ENCODE results near the gene TIMM10. TPM values are rescaled to one million over a fixed set of nuclear protein-coding genes. Genes with fewer than 3 reads are reported as not detected.
A peak's percentile ranks its signal among the peaks of the same experiment; 100 is the strongest.

The TIMM10 gene
- total and polyA plus RNA-seq, 2 experiments from 2014 or later = 23.3 to 99.4 TPM

DNA sequence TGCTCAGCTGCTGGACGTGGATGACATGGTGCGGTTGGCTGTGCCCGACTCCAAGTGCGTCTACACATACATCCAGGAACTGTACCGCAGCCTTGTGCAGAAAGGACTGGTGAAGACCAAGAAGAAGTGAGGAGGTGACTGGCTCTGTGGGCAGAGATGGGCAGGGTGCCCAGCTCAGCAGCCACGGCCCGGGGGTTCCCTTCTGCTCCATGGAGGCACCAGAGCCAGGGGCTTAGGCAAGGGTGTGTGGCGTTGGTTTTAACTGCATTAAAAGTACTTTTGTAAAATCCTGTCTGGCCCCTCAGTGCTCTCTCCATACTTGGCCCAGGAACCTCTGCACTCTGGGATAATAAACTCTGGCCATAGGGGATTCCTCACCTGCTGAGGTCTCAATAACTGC lies 19.4 kb upstream of the TIMM10 start:
- Histone ChIP-seq H3K27ac (no peak overlapping the region), H3K4me2 (no peak overlapping the region), H3K27me3 (no peaks in the 10 kb centered on the region), H4K20me1 (ENCODE audit: insufficient read depth, poor library complexity, severe bottlenecking) (no peaks in the 10 kb centered on the region), H2AFZ (no peak overlapping the region), H3K9me2 (replicated peaks; ENCODE audit: insufficient read depth) (no peaks in the 10 kb centered on the region), H3K79me2 (no peaks in the 10 kb centered on the region), H3K9me3 (ENCODE audit: low read depth) (no peaks in the 10 kb centered on the region), H3K36me3 (replicated peaks; ENCODE audit: insufficient read depth, low read depth) (no peaks in the 10 kb centered on the region), H3K4me3 (no peak overlapping the region), H3K4me1 (ENCODE audit: insufficient read depth) (no peaks in the 10 kb centered on the region)
- no peak for TF ChIP-seq EZH2 (IDR thresholded peaks at IDR 0.05; ENCODE audit: borderline replicate concordance)
- TF ChIP-seq EZH2phosphoT487 (IDR thresholded peaks at IDR 0.05; ENCODE audit: low read depth, severe bottlenecking, unreplicated experiment) = no peak
- TF ChIP-seq, protein P1, sequence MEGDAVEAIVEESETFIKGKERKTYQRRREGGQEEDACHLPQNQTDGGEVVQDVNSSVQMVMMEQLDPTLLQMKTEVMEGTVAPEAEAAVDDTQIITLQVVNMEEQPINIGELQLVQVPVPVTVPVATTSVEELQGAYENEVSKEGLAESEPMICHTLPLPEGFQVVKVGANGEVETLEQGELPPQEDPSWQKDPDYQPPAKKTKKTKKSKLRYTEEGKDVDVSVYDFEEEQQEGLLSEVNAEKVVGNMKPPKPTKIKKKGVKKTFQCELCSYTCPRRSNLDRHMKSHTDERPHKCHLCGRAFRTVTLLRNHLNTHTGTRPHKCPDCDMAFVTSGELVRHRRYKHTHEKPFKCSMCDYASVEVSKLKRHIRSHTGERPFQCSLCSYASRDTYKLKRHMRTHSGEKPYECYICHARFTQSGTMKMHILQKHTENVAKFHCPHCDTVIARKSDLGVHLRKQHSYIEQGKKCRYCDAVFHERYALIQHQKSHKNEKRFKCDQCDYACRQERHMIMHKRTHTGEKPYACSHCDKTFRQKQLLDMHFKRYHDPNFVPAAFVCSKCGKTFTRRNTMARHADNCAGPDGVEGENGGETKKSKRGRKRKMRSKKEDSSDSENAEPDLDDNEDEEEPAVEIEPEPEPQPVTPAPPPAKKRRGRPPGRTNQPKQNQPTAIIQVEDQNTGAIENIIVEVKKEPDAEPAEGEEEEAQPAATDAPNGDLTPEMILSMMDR (IDR thresholded peaks at IDR 0.05; ENCODE audit: poor library complexity) = no peak
- no peak for DNase-seq (ENCODE audit: low spot score)
- WGBS (ENCODE audit: low lambda C conversion rate, missing lambda C conversion rate) = 89% methylated on average over 8 of the region's 8 CpGs

- TF ChIP-seq, protein P1 (IDR thresholded peaks at IDR 0.05; ENCODE audit: poor library complexity) = no peak
- TF ChIP-seq EZH2phosphoT487 (IDR thresholded peaks at IDR 0.05; ENCODE audit: low read depth, severe bottlenecking, unreplicated experiment) = no peak
- TF ChIP-seq EZH2 (IDR thresholded peaks at IDR 0.05; ENCODE audit: borderline replicate concordance) = no peak
- H3K4me2 ChIP-seq = no peak overlapping the region
- no peaks in the 10 kb centered on the region for H3K9me2 ChIP-seq (replicated peaks; ENCODE audit: insufficient read depth)
- WGBS (ENCODE audit: low lambda C conversion rate, missing lambda C conversion rate) = 74% methylated on average over 6 of the region's 6 CpGs
- no peaks in the 10 kb centered on the region for H3K9me3 ChIP-seq (ENCODE audit: low read depth)
- H2AFZ ChIP-seq = no peak overlapping the region
- no peak for DNase-seq (ENCODE audit: low spot score)
- no peaks in the 10 kb centered on the region for H4K20me1 ChIP-seq (ENCODE audit: insufficient read depth, poor library complexity, severe bottlenecking)
- H3K4me1 ChIP-seq (ENCODE audit: insufficient read depth) = no peaks in the 10 kb centered on the region
- no peaks in the 10 kb centered on the region for H3K27me3 ChIP-seq
- no peaks in the 10 kb centered on the region for H3K79me2 ChIP-seq
- no peak overlapping the region for H3K4me3 ChIP-seq
- H3K36me3 ChIP-seq (replicated peaks; ENCODE audit: insufficient read depth, low read depth) = no peaks in the 10 kb centered on the region
- H3K27ac ChIP-seq = no peak overlapping the region
These were observed 17.4 kb upstream of the TIMM10 start for GRCh38 chr11:57547854-57548377.

GRCh38 chr11:57546869-57547475 lies 16.4 kb upstream of the TIMM10 start:
- Histone ChIP-seq H3K9me3 (ENCODE audit: low read depth) (no peaks in the 10 kb centered on the region), H3K4me2 (no peak overlapping the region), H4K20me1 (ENCODE audit: insufficient read depth, poor library complexity, severe bottlenecking) (no peaks in the 10 kb centered on the region), H3K27me3 (no peaks in the 10 kb centered on the region), H2AFZ (no peak overlapping the region), H3K27ac (no peak overlapping the region), H3K79me2 (no peaks in the 10 kb centered on the region), H3K4me3 (no peak overlapping the region), H3K9me2 (replicated peaks; ENCODE audit: insufficient read depth) (no peaks in the 10 kb centered on the region), H3K4me1 (ENCODE audit: insufficient read depth) (no peaks in the 10 kb centered on the region), H3K36me3 (replicated peaks; ENCODE audit: insufficient read depth, low read depth) (no peaks in the 10 kb centered on the region)
- DNase-seq (ENCODE audit: low spot score) = peak; percentile 60
- 60% methylated on average over 5 of the region's 5 CpGs for WGBS (ENCODE audit: low lambda C conversion rate, missing lambda C conversion rate)
- TF ChIP-seq EZH2phosphoT487 (IDR thresholded peaks at IDR 0.05; ENCODE audit: low read depth, severe bottlenecking, unreplicated experiment) (no peak), EZH2 (IDR thresholded peaks at IDR 0.05; ENCODE audit: borderline replicate concordance) (no peak)
- TF ChIP-seq, protein P1 (IDR thresholded peaks at IDR 0.05; ENCODE audit: poor library complexity) = no peak
